T-helper 2 cell treated with Interferon-gamma antibody and Interleukin-4, amounts not matched to agents 100 ng/mL and 5 ng/mL, for 36 hours (primary cell): ENCODE results near the gene TRAF3IP1. TPM values are rescaled to one million over a fixed set of nuclear protein-coding genes. Genes with fewer than 3 reads are reported as not detected.
"Not testable (repeated sequence)": the region's sequence is repeated elsewhere in the genome, so short reads cannot be mapped to it uniquely, and the experiment has no call there.

Experiments used
- intact Hi-C: fragments of 100-400 bp; cut with micrococcal nuclease; formaldehyde crosslinking; loops from one replicate; pipeline ENCODE4 v1.15.1; 2023
- total RNA-seq: library from RNA; stranded (reverse); gene quantifications from 2 replicates; pipeline ENCODE4 v1.2.3, GENCODE V29; 2022

TRAF3IP1 gene
- total RNA-seq, 1 donor from 2014 or later = 7.7 TPM

DNA sequence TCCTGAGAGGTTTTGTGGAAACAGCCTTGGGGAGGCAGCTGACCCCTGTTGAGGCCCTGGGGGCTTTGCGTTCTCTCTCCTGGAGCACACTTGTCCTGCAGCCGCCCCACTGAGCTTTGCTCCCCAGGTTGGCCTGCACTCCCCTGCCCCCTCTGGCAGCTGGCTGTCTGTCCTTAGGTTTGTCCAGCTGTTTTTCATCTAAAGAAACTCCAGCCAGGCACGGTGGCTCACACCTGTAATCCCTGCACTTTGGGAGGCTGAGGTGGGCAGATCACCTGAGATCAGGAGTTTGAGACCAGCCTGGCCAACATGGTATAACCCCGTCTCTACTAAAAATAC, 84.9 kb downstream of the TRAF3IP1 start:
- intact Hi-C loops = not testable (repeated sequence)

DNA sequence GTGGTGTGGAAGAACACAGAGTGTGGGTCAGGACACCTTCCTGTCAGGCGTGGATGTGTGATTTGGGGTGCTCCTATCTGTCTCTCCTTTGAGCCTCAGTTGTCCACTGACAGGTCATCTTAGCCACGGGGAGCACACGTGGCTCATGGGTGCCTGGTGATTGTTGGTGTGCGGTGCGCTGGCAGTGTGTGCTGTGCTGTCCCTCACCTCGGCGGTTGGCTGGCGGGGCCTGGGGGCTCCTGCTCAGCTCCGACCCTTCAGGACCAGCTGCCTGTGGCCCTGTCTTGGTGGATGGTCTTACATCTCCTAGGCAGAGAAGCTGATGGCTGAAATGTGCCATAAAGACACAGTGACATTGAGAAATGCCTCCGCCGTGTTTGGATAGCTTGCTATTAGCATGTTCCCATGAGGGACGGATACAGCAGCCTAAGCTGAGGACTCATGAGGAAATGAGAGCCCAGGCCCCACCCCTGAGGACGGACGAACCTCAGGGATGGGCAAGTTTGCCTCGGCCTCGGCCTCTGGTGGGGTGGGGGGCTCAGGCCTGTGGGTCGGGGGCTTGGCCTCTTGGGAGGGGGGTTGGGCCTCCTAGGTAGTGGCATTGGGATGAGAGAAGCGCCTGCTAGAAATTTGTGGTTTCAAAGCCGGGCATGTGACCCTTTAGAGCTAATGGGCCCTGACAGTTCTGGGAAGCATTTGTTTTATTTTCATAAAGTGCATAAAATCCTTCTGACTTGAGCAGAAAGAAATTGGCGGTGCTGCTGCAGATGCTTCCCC, 86.1 kb downstream of the TRAF3IP1 start:
- intact Hi-C loops = no loop called here

DNA sequence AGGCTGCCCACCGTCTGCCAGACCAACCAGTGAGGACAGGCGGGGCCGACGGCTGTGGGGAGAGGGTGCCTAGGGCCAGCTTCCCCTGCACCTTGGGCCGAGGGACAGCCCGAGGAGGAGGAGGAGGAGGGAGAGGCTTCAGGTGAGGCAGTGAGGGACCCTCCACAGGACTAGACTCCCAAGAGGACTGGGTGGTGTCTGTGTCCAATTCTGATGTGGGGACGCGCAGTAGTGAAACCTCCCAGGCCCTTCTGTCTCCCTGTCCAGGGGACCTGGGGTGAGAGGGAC, 86.6 kb downstream of the TRAF3IP1 start:
- intact Hi-C loops = no loop called here

DNA sequence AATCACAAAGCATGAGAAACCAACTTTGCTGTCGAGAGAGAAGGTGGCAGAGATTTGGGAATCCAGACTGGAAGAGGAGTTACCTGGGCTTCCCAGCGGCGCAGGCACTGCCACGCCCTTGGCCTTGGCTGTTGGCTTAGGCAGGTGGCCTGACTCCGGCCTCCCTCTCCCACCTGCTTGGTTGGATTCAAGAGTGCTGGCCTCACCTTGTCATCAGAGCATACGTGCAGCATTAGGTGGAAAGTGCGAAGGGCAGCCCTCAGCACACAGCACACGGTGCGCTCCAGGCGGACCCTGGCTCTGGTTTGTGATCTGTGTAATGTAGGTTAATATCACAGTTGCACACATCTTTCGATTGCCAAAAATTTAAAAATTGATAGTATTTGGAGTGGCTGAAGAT, 87.2 kb downstream of the TRAF3IP1 start:
- intact Hi-C loops = no loop called here

DNA sequence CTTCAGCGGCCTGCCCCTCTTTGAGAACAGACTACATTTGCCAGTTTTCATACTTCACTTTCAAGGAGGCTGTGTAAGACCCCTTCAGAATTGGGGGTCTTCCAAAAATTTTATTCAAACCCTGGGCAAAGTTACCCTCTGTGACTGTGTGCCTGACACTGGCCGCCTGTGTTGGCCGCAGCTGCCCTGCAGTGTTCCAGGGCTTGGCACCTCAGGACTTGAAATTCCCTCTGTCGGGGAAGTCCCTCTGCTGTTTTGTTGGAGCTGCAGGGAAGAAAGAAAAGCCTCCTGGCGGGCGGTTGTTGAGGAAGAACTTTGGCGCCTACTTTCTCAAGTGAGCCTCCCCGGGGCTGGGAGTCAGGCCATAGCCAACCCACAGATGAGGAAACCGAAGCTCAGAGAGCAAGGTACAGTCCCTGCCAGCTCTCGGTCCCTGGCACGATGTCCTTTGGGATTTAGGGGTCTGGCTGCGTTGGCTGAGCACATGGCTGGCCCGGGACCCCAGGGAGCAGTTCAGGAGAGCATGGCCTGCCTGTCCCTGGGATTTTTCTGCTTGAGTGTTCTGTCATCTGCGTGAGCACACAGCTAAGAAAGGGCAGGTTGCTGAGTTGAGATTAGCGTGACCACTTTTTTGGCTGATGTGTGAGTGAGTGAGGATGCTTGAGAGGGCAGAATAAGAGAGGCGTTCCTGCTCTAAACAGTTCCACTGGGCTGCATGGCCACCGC, 88.5 kb downstream of the TRAF3IP1 start:
- intact Hi-C loops = no loop called here

DNA sequence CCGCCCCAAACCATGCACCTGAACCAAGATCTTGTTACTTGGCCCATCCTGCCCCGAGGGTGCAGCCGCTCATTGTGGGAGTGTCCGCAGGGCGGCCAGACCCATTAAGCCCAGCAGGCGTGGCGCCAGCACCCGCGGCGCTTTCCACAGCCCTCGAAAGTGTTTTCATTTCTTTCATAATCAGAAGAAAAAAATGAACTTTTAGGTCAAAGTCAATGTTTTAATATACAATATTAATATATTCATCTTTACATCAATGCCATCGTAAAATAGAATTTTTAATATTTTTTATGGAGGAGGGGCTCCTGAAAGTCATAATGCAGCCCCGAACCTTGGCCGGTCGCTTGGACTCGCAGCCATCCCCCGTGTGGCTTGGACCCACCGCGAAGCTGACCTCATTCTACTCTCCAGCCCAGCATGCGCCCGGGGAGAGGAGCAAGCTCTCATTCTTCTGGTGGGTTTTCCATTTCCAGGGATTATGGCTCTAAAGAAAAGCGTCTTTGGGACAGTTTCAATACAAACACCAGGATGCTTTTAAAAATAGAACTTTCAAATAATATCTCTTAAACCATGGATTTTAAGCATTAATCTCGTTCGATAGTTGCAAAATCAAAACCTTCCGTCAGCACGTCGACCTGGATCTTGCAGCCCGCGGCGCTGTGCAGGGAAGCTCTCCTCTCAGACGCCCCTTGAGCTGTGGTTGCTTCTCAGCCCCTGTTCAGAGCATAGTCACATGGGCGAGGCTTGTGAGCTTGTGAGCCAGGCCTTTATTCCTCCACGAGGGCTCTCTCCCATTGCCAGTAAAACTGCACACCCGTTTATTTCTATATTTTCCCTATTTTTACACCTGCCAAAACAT, 89.3 kb downstream of the TRAF3IP1 start:
- intact Hi-C loops = no loop called here

DNA sequence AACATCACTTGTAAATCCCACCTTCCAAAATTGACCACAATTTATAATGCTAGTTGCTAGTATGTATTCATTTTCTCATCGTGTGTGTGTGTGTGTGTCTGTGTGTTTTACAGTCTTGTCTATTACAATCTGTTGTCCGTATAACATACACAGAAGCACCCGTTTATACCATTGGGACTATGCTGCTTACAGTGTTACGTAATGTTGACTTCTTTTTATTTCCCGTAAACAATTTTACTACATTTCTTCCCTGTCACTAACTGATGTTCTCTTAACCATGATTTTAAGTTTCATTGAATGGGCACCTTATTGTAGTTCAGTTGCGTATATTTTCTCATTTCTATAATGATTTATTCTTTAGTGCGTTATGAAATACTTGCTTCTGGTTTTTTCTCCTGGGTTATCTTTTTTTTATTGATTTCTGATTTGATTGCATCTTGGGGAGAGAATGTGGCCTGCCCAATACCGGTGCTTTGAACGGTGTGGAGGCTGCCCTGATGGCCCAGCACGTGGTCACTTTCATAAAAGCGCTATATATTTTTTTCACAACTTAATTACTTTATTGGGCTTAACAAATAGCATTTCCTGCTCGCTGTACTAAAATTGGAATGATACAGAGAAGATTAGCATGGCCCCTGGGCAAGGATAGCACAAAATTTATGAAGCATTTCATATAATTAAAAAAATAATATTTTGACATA, 91.9 kb downstream of the TRAF3IP1 start:
- intact Hi-C loops = no loop called here

DNA sequence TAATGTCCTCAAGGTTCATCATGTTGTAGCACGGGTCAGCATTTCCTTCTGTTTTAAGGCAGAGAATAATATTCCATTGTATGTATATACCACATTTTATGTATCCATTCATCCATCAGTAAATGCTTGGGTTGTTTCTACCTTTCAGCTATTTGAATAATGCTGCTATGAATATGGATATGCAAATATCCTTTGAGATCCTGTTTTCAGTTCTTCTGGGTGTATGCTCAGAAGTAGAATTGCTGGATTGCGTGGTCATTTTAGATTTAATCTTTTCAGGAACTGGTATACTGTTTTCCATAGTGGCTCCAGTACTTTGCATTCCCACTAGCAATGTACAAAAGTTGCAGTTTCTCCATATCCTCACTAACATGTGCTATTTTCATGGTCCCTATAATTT, 93.0 kb downstream of the TRAF3IP1 start:
- intact Hi-C loops = no loop called here

DNA sequence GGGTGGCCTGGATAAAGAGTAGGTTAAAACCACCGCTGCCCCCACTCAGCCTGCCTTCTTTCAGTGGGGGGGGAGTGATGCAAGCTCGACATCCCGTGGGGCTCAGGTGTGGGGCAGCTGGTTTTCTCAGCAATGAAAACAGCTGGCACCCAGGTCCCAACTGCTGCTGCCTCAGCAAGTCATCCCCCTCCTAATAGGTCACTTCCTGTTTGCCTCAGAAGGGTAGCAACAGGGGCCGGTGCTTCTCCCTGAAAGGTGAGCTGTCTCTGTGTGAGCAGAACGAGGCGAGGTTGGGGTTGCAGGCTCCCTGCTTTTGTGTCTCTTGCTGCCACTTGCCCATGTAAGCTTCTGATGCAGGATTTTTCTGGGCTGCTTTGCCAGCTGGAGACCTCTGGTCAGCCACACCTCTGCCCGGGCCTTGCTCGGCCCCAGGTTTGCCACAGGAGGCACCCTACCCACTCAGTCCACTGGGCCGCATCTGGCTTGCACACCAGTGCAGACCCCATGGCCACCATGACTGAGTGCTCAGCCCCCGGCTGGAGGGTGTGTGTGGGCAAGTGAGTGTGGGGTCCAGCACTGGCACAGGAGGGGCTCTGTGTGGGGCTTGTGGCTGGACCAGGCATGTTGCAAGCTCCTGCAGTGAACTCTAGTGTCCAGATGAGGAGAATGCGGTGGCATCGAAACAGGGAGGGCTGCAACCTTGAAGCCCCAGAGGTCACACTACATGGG, 94.9 kb downstream of the TRAF3IP1 start:
- intact Hi-C loops = no loop called here

DNA sequence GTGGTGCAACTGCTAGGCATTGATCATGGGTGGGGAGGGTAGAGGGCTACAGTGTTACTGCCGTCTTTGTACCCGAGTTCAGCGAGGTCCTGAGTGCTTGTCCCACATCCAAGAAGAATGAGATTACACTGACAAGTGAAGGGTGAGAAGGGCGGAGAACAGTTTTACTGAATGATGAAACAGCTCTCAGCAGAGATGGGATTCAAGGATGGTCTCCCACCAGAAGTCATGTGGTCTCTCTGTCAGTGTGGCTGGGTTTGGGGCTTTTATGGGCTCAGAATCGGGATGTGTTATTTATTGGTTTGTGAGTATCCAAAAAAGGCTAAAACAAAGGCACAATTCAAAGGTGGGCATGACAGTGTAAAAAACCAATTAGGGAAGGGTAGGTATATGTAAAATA, 95.6 kb downstream of the TRAF3IP1 start:
- intact Hi-C loops = no loop called here

DNA sequence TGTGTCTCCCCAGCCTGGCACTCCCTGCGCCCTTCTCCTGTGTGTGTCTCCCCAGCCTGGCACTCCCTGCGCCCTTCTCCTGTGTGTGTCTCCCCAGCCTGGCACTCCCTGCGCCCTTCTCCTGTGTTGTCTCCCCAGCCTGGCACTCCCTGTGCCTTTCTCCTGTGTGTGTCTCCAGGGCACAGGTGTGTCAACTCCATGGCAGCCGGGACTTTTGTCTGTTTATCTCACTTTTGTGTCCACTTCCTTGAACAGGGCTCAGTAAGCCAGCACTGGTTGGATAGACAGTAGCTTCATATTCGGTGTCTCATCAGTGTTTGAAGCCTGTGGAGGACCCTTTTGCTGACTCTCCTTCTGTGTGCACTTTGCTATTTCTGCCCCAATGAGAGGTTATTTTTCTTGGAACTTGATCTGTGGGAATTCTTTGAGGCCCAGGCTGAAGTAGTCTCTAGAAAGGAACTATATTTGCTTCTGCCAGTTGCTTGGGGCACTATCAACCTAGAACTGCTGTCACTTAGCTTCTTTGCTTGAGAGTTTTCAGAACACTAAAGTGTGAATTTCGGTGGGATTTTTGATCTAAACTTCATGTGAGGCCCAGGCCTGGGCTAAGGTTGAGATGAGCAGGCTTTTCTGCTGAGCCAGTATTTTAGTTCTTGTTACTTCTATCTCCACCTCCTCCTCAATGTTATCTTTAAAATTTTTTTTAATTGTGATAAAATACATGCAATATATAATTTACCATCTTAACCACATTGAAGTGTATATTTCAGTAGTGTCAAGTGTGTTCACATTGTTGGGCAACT, 98.1 kb downstream of the TRAF3IP1 start:
- intact Hi-C loops = no loop called here

DNA sequence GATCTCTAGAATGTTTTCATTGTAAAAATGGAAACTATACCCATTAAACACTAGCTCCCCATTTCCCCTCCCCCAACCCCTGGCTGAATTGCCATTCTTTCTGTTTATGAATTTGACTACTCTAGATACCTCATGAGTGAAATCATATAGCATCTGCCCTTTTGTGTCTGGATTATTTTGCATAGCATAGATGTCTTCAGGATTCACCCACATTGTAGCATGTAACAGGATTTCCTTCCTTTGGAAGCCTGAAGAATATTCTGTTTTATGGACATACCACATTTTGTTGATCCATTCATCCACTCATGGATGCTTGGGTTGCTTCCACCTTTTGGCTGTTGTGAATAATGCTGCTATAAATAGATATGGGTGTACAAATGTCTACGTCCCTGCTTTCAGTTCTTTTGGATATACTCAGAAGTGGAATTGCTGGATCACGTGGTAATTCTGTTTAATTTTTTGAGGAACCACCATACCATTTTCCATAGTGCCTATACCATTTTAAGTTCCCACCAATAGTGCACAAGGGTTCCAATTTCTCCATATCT, 98.8 kb downstream of the TRAF3IP1 start:
- intact Hi-C loops = no loop called here

DNA sequence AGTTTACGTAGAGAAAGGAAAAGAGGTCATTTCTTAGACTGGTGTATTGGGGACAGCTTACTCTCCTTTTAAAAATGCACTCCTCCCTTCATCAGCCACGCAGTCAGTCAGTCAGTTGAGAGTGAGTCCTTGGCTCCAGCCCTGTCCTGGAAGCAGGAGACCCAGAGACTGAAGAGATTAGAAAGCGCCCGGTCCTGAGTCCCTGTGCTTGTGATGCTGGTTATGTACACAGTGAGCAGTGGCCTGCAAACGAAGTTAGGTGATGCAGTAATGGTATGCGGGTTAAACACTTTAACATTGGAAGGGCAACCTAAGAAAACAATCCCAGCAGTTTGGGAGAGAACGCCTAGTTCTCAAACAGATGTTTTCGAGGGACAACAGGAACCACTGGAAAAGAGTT, 100.1 kb downstream of the TRAF3IP1 start:
- intact Hi-C loops = loop anchor here (10.0 kb wide), 1 partner anchor 46 kb away; no protein-coding TSS in a partner anchor

DNA sequence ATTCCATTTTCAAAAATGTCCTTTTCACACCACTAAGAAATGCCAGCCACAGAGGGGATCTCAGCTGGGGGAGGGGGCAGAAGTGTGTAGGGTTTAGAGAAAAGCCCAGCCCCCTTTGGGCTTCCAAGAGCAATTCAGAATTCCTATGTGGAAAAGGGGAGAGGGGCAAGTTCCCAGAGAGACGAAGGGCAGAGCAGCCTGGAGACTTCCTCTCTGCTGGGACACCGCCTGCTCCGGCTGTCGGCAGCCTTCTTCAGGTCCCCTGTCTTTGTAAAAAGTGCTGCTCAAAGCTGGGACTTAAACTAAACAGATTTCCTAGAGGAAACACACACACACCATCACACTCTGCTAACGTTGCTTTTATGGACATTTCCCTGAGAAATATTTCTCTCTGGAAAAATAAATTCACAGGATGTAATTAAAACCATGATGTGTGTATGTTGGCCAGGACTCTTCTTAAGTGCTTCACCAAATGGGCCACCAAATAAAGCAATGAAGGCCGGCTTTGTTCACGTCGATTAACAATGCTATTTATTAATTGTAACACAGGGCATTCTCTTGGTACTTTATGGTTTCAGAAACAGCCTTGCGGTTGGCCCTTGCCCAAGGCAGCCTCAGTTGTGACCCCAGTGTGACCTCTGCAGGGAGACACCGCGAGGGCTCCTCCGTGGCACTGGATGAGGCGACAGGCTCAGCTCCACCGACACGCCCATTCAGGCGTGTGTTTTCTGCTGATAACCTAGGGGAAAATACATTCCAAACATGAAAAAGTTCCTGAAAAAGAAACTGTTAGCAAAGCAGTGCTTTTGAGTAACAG, 100.8 kb downstream of the TRAF3IP1 start:
- intact Hi-C loops = loop anchor here (10.0 kb wide), 1 partner anchor 46 kb away; no protein-coding TSS in a partner anchor

DNA sequence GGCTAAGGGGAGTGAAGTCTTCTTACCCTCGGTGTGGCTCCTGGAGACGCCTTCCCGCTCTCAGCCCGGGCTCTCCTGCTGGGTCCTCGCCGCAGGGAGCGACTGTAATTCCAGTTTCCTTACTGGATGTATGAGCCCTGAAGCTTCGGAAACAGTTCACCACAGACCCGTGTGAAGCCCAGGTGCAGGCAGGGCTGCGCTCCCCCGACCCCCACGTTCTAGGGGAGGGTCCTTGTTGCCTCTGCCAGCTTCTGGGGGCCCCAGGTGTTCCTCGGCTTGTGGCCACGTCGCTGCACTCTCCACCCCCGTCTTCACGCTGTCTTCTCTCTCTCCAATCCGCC, 101.3 kb downstream of the TRAF3IP1 start:
- intact Hi-C loops = loop anchor here (10.0 kb wide), 1 partner anchor 47 kb away; no protein-coding TSS in a partner anchor

DNA sequence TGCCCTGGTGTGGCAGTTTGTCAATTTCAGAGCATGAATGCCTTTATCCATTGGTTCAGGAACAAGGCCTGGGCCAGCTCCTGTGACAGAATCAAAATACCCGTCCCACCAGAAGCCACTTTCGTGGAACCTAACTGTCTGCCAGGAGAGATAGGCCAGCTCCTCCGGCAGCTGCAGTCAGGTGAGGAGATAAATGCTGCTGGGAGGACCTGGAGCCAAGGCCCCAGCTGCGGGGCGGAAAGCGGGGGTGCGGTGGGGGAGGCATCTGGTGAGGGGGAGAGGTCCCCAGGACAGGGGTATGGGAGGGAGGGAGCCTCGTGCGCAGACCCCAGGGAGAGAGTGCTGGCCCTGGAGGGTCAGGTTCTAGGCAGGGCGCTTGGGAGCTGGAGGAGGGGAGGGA, 102.0 kb downstream of the TRAF3IP1 start:
- intact Hi-C loops = loop anchor here (10.0 kb wide), 1 partner anchor 47 kb away; no protein-coding TSS in a partner anchor

DNA sequence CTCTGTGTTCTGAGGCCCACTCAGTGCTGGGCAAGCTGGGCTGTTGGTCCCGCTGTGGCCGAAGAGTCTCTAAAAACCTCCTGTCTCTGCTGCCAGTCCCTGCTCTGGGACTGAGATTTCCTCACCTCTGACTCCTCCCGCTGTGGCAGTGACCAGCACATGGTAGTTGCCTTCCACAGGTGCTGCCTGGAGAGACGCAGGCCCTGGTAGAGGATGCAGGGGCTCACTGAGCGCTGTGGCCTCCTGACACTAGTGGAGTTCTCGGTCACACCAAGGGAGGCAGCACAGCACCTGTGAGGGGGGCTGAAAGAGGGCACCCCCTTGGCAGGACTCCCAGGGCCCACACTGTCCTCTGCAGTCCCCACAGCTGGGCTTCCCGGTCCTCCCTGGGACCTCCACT, 102.6 kb downstream of the TRAF3IP1 start:
- intact Hi-C loops = loop anchor here (10.0 kb wide), 1 partner anchor 48 kb away; no protein-coding TSS in a partner anchor

DNA sequence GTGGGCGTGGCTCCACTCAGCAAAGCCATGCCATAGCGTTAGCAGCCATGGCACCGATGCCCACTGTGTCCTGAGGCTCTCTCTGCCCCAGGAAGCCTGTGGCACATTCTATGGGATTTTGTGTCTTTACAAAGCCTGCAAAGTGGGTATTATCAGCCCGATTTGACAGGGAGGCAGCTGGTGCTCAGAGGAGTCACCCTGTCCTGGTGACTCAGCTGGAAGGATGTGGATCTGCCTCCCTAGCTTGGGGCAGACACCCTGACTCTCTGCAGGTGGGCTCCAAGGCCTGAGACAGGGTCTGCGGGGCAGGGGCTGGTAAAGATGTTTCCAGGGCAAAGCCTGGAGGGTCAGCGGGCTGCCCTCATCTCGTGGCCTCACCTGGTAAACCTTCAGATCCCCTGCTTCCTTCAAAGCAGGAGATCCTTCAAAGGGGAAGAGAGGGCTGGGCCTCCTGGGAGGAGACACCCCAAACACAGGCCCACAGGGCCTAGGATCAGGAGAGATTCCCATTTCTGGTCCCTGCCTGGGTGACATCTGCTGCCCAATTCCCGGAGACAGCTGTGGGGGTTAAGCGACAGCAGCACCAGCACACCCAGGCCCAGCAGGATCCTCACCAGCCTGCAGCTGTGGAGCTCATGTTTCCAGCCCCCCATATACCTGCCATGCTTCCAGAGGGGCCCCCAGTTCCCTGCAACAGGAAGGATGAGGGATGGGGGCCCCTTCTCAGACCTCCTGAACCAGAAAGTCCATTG, 103.4 kb downstream of the TRAF3IP1 start:
- intact Hi-C loops = loop anchor here (10.0 kb wide), 1 partner anchor 49 kb away; no protein-coding TSS in a partner anchor
